IPS-18a (cell line): Measurements from ENCODE around the gene KRTAP12-4.
"Not testable (repeated sequence)": the region's sequence is repeated elsewhere in the genome, so short reads cannot be mapped to it uniquely, and the experiment has no call there.

Experiments
- H3K27ac ChIP-seq: one replicate; pipeline ENCODE4 v1.5.1; 2013; ENCODE audit warnings: low read length
- H3K27me3 ChIP-seq: one replicate; pipeline ENCODE4 v1.6.1; 2013; ENCODE audit warnings: mild to moderate bottlenecking, low read length; ENCODE audit not compliant: control insufficient read depth, insufficient read depth
- H3K36me3 ChIP-seq: one replicate; pipeline ENCODE4 v1.6.1; 2013; ENCODE audit warnings: low read depth, low read length; ENCODE audit not compliant: control insufficient read depth
- H3K4me1 ChIP-seq: one replicate; pipeline ENCODE4 v1.6.1; 2013; ENCODE audit warnings: low read depth, low read length; ENCODE audit not compliant: control insufficient read depth
- H3K4me3 ChIP-seq: one replicate; pipeline ENCODE4 v1.5.1; 2013; ENCODE audit warnings: low read length
- H3K9ac ChIP-seq: one replicate; pipeline ENCODE4 v1.6.1; 2013; ENCODE audit warnings: mild to moderate bottlenecking, low read length, moderate library complexity
- H3K9me3 ChIP-seq: one replicate; pipeline ENCODE4 v1.6.1; 2013; ENCODE audit warnings: low read depth, low read length; ENCODE audit not compliant: control insufficient read depth

KRTAP12-4 gene

GRCh38 chr21:44664691-44665090, 10.2 kb upstream of the KRTAP12-4 start:
- Histone ChIP-seq H3K27me3 (no peaks in the 10 kb centered on the region), H3K4me3 (no peak overlapping the region), H3K4me1 (peaks cover 19% of the 10 kb centered on the region), H3K36me3 (no peaks in the 10 kb centered on the region), H3K9me3 (peaks cover 4% of the 10 kb centered on the region), H3K9ac (no peak overlapping the region), H3K27ac (no peak overlapping the region)

GRCh38 chr21:44661567-44661966, 7.1 kb upstream of the KRTAP12-4 start:
- peaks cover 32% of the 10 kb centered on the region for H3K4me1 ChIP-seq
- not testable (repeated sequence) for H3K27ac ChIP-seq, H3K9ac ChIP-seq, H3K27me3 ChIP-seq, H3K36me3 ChIP-seq, H3K4me3 ChIP-seq, H3K9me3 ChIP-seq

GRCh38 chr21:44658913-44659595, 4.6 kb upstream of the KRTAP12-4 start:
- Histone ChIP-seq H3K36me3 (no peaks in the 10 kb centered on the region), H3K9me3 (no peaks in the 10 kb centered on the region), H3K4me3 (no peak overlapping the region), H3K27ac (no peak overlapping the region), H3K9ac (no peak overlapping the region), H3K27me3 (no peaks in the 10 kb centered on the region), H3K4me1 (peaks cover 32% of the 10 kb centered on the region)

GRCh38 chr21:44658541-44658910, 4.1 kb upstream of the KRTAP12-4 start:
- no peaks in the 10 kb centered on the region for H3K9me3 ChIP-seq
- peaks cover 32% of the 10 kb centered on the region for H3K4me1 ChIP-seq
- no peak overlapping the region for H3K4me3 ChIP-seq
- H3K9ac ChIP-seq: no peak overlapping the region
- H3K27me3 ChIP-seq: no peaks in the 10 kb centered on the region
- no peak overlapping the region for H3K27ac ChIP-seq
- H3K36me3 ChIP-seq: no peaks in the 10 kb centered on the region

GRCh38 chr21:44657635-44658540, 3.4 kb upstream of the KRTAP12-4 start, which contains the start of gene KRTAP12-3:
Gene KRTAP12-3 (plus strand): TSS chr21:44657932. CDS start chr21:44657980, 48 bp downstream.
- no peak within 1 kb of the TSS for H3K27ac ChIP-seq
- no peak within 1 kb of the TSS for H3K9ac ChIP-seq
- H3K36me3 ChIP-seq: no peaks in the 10 kb centered on the region
- H3K4me1 ChIP-seq: peaks cover 32% of the 10 kb centered on the region
- no peak within 1 kb of the TSS for H3K4me3 ChIP-seq
- no peaks in the 10 kb centered on the region for H3K9me3 ChIP-seq
- no peaks in the 10 kb centered on the region for H3K27me3 ChIP-seq

GRCh38 chr21:44656868-44657267, 2.4 kb upstream of the KRTAP12-4 start:
- H3K27ac ChIP-seq: no peak overlapping the region
- H3K27me3 ChIP-seq: no peaks in the 10 kb centered on the region
- H3K4me3 ChIP-seq: no peak overlapping the region
- peaks cover 27% of the 10 kb centered on the region for H3K4me1 ChIP-seq
- no peaks in the 10 kb centered on the region for H3K36me3 ChIP-seq
- H3K9ac ChIP-seq: no peak overlapping the region
- no peaks in the 10 kb centered on the region for H3K9me3 ChIP-seq

- Histone ChIP-seq H3K27ac (no peak overlapping the region), H3K27me3 (no peaks in the 10 kb centered on the region), H3K9ac (no peak overlapping the region), H3K4me1 (peaks cover 5% of the 10 kb centered on the region), H3K4me3 (no peak overlapping the region), H3K36me3 (no peaks in the 10 kb centered on the region), H3K9me3 (no peaks in the 10 kb centered on the region)
These were observed 543 bp downstream of the KRTAP12-4 start for GRCh38 chr21:44653656-44654575.

- H3K36me3 ChIP-seq: no peaks in the 10 kb centered on the region
- no peaks in the 10 kb centered on the region for H3K27me3 ChIP-seq
- H3K4me1 ChIP-seq: no peaks in the 10 kb centered on the region
- no peak overlapping the region for H3K27ac ChIP-seq
- H3K4me3 ChIP-seq: no peak overlapping the region
- H3K9ac ChIP-seq: no peak overlapping the region
- H3K9me3 ChIP-seq: no peaks in the 10 kb centered on the region
These were observed 1.3 kb downstream of the KRTAP12-4 start for GRCh38 chr21:44653123-44653522.

- H3K27ac ChIP-seq: no peak overlapping the region
- H3K27me3 ChIP-seq: no peaks in the 10 kb centered on the region
- no peak overlapping the region for H3K4me3 ChIP-seq
- no peaks in the 10 kb centered on the region for H3K36me3 ChIP-seq
- H3K4me1 ChIP-seq: peaks cover 4% of the 10 kb centered on the region
- no peak overlapping the region for H3K9ac ChIP-seq
- no peaks in the 10 kb centered on the region for H3K9me3 ChIP-seq
These were observed 3.3 kb downstream of the KRTAP12-4 start for GRCh38 chr21:44650973-44651675.

- H3K36me3 ChIP-seq: no peaks in the 10 kb centered on the region
- H3K4me3 ChIP-seq: no peak overlapping the region
- H3K9ac ChIP-seq: no peak overlapping the region
- H3K9me3 ChIP-seq: no peaks in the 10 kb centered on the region
- no peak overlapping the region for H3K27ac ChIP-seq
- no peaks in the 10 kb centered on the region for H3K27me3 ChIP-seq
- peaks cover 4% of the 10 kb centered on the region for H3K4me1 ChIP-seq
These were observed 4.0 kb downstream of the KRTAP12-4 start for GRCh38 chr21:44650265-44650972.
